Thyroid gland (tissue), 4 donors: ENCODE results near the gene ZNF516.

Experiments
- POLR2A ChIP-seq, 2 donors: fragments of 450-650 bp; IDR thresholded peaks; one replicate each; pipeline ENCODE4 v1.6.1; 2017; ENCODE audit warnings: antibody characterized with exemption in 2 of 2, mild to moderate bottlenecking in 2 of 2, moderate library complexity in 1 of 2
- TF ChIP-seq, protein P1 (sequence below), 6 experiments: fragments of 200-600 bp in 3 of 6; fragments of 450-650 bp in 3 of 6; sonication (generic) in 3 of 6; IDR thresholded peaks; one replicate each; pipeline ENCODE4 v1.5.1; 2016 to 2019; ENCODE audit warnings: antibody characterized with exemption in 6 of 6, mild to moderate bottlenecking in 2 of 6, inconsistent platforms in 1 of 6, moderate library complexity in 1 of 6

DNA sequence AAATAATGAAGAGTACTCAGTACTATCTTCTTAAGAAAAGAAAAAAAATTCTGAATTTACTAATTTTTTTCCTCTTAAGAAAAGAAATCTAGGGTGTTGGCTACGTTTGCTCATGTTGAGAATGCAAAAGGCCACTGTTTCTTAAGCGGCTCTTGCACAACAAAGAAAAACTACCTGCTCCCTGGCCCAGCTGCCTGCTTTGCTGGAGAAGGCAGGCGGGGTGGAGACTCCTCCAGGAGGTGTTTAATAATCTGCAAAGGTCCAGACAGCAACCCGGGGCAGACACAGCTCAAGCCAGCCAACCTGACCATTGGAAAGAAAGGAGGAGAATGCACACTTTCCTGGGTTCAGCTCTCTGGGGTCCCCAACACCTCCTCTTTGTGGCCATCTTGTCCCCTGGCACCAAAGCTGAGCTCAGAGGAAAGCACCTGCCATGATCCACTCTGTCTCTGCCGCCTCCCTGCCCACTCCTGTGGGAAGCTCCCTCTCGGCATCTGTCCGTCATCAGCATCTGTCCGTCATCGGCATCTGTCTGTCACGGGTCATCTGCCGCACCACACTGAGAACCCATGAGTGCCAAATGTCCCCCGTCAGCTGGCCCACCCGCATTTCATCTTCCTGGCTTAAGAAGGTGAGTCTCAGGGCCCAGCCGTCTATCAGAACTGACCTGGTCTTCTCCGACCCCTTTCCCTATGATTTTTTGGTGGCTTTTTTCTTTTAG lies 11.9 kb downstream of the ZNF516 start:
- TF ChIP-seq, protein P1, sequence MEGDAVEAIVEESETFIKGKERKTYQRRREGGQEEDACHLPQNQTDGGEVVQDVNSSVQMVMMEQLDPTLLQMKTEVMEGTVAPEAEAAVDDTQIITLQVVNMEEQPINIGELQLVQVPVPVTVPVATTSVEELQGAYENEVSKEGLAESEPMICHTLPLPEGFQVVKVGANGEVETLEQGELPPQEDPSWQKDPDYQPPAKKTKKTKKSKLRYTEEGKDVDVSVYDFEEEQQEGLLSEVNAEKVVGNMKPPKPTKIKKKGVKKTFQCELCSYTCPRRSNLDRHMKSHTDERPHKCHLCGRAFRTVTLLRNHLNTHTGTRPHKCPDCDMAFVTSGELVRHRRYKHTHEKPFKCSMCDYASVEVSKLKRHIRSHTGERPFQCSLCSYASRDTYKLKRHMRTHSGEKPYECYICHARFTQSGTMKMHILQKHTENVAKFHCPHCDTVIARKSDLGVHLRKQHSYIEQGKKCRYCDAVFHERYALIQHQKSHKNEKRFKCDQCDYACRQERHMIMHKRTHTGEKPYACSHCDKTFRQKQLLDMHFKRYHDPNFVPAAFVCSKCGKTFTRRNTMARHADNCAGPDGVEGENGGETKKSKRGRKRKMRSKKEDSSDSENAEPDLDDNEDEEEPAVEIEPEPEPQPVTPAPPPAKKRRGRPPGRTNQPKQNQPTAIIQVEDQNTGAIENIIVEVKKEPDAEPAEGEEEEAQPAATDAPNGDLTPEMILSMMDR (IDR thresholded peaks at IDR 0.05): no peak
- TF ChIP-seq POLR2A (IDR thresholded peaks at IDR 0.05): no peak
